ENCODE results near the gene EXD2. TPM values are rescaled to one million over a fixed set of nuclear protein-coding genes. Genes with fewer than 3 reads are reported as not detected.

EXD2 gene
- polyA plus RNA-seq, 1 experiment = 16.7 TPM

- ChIA-PET CTCF (interaction anchor here (0.5 to 5.2 kb wide), 63 partner anchors 9 to 380 kb away, joined by 3 to 100 read pairs (median 4); partner anchors contain the start of genes CCDC177 and ERH), POLR2A (no interaction called here)
- DNase-seq (ENCODE audit: low read depth, low spot score) = peak; percentile 39
- Histone ChIP-seq H3K4me3 (ENCODE audit: low read depth, low read length) (no peak overlapping the region), H3K9me3 (ENCODE audit: control insufficient read depth, insufficient read depth, low read length) (no peaks in the 10 kb centered on the region), H3K27me3 (ENCODE audit: control insufficient read depth, insufficient read depth, low read length) (no peaks in the 10 kb centered on the region), H3K27ac (ENCODE audit: low read depth, low read length) (no peak overlapping the region)
- peak; percentile 76 for TF ChIP-seq CTCF (IDR thresholded peaks at IDR 0.05; ENCODE audit: low read depth, low read length)
These were observed 51.3 kb downstream of the EXD2 start for GRCh38 chr14:69242311-69243224.

DNA sequence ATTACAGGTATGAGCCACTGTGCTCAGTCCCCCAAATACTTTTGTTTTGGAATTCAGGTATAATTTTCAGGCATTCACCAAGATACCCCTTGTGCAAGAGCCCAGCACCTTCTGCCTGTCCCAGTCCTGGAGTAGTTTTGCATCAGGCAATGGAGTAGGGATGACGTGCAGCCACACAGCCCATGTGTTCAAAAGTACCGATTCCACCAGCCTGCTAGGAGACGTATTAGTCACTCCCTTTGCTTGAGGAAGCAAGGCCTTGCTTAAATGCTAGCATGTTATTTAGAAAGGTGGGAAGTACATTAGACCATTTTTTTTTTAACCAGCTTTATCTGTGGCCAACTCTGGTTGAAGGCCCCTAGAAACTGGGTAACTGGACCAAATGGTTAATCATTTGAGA is 53.6 kb downstream of the EXD2 start:
- ChIA-PET CTCF (interaction anchor here (0.7 to 1.6 kb wide), 3 partner anchors 10 to 101 kb away, joined by 4 to 7 read pairs (median 6); no protein-coding TSS in a partner anchor), POLR2A (no interaction called here)
- no peak overlapping the region for H3K4me3 ChIP-seq (ENCODE audit: low read depth, low read length)
- no peak for TF ChIP-seq CTCF (IDR thresholded peaks at IDR 0.05; ENCODE audit: low read depth, low read length)
- DNase-seq (ENCODE audit: low read depth, low spot score) = no peak
- peaks cover 2% of the 10 kb centered on the region for H3K27me3 ChIP-seq (ENCODE audit: control insufficient read depth, insufficient read depth, low read length)
- no peak overlapping the region for H3K27ac ChIP-seq (ENCODE audit: low read depth, low read length)
- H3K9me3 ChIP-seq (ENCODE audit: control insufficient read depth, insufficient read depth, low read length) = no peaks in the 10 kb centered on the region

DNA sequence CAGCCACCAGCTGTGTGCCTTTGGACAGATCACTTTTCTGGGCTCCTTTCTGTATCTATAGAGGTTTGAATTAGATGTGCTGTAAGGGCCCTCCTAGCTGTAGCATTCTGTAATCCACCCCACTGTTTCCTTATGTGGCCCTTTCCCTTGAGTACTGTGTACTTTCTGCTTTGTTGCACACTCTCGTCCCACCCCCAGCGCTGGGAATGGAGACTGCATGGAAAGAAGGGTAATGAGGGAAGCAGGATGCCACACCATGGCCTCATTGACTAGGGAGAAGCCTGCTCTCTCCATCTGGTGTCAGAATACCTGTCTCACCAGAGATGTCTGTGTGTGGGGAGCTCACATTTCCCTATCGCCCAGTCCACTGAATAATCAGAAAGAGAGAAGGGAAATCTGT is 55.0 kb downstream of the EXD2 start:
- CTCF ChIA-PET = interaction anchor here (0.5 to 1.6 kb wide), 6 partner anchors 41 to 217 kb away, joined by 3 to 6 read pairs (median 3); no protein-coding TSS in a partner anchor

GRCh38 chr14:69247676-69248440 is 56.6 kb downstream of the EXD2 start:
- POLR2A ChIA-PET = interaction anchor here (0.6 kb wide), 2 partner anchors 143 to 150 kb away, joined by 3 read pairs; partner anchors contain the start of genes ERH and SLC39A9
- no peak overlapping the region for H3K4me3 ChIP-seq (ENCODE audit: low read depth, low read length)
- peak overlapping the region; percentile 80 for H3K27ac ChIP-seq (ENCODE audit: low read depth, low read length)
- peak; percentile 86 for DNase-seq (ENCODE audit: low read depth, low spot score)
- peak; percentile 60 for TF ChIP-seq CTCF (IDR thresholded peaks at IDR 0.05; ENCODE audit: low read depth, low read length)
- H3K9me3 ChIP-seq (ENCODE audit: control insufficient read depth, insufficient read depth, low read length) = no peaks in the 10 kb centered on the region
- H3K27me3 ChIP-seq (ENCODE audit: control insufficient read depth, insufficient read depth, low read length) = peaks cover 11% of the 10 kb centered on the region
- CTCF ChIA-PET = interaction anchor here (0.6 to 2.7 kb wide), 6 partner anchors 56 to 212 kb away, joined by 3 to 12 read pairs (median 6); no protein-coding TSS in a partner anchor

More for the DNA sequence above, 55.0 kb downstream of the EXD2 start:
- no peak for TF ChIP-seq CTCF (IDR thresholded peaks at IDR 0.05; ENCODE audit: low read depth, low read length)
- POLR2A ChIA-PET = no interaction called here
- Histone ChIP-seq H3K4me3 (ENCODE audit: low read depth, low read length) (no peak overlapping the region), H3K27ac (ENCODE audit: low read depth, low read length) (no peak overlapping the region), H3K9me3 (ENCODE audit: control insufficient read depth, insufficient read depth, low read length) (no peaks in the 10 kb centered on the region), H3K27me3 (ENCODE audit: control insufficient read depth, insufficient read depth, low read length) (peaks cover 7% of the 10 kb centered on the region)
- no peak for DNase-seq (ENCODE audit: low read depth, low spot score)

All from AG04450 (cell line).